Measurements from ENCODE around the gene SOX6.

Gene SOX6

GRCh38 chr11:16242806-16243205, 113.5 kb downstream of the SOX6 start:
- Histone ChIP-seq H2AFZ (ENCODE audit: low read length) (no peak overlapping the region), H3K4me2 (ENCODE audit: low read depth, low read length) (no peak overlapping the region), H3K4me3 (ENCODE audit: low read length) (no peak overlapping the region), H3K9me3 (replicated peaks; ENCODE audit: insufficient read depth, low read length) (no peaks in the 10 kb centered on the region), H3F3A (ENCODE audit: insufficient read depth, low read length) (no peaks in the 10 kb centered on the region), H4K20me1 (ENCODE audit: insufficient read depth, low read length) (no peaks in the 10 kb centered on the region), H3K9ac (ENCODE audit: low read length) (no peak overlapping the region), H3K36me3 (replicated peaks; ENCODE audit: insufficient read depth, low read length) (no peaks in the 10 kb centered on the region), H3K79me2 (ENCODE audit: low read length) (no peaks in the 10 kb centered on the region), H3K27ac (ENCODE audit: low read length) (no peak overlapping the region), H3K27me3 (replicated peaks; ENCODE audit: insufficient read depth, low read length) (no peaks in the 10 kb centered on the region), H3K9me2 (replicated peaks; ENCODE audit: insufficient read depth, low read length) (no peaks in the 10 kb centered on the region), H3K4me1 (ENCODE audit: low read length) (no peaks in the 10 kb centered on the region)
- DNase-seq: peak; percentile 23
- no peak for TF ChIP-seq EZH2phosphoT487 (IDR thresholded peaks at IDR 0.05; ENCODE audit: low read length)
- no peak for TF ChIP-seq EZH2 (optimal IDR thresholded peaks at IDR 0.05; ENCODE audit: low read depth, low read length)
- no peak for TF ChIP-seq CTCF (IDR thresholded peaks at IDR 0.05; ENCODE audit: low read length)

- Histone ChIP-seq H3K4me3 (ENCODE audit: low read length) (no peak overlapping the region), H3K4me1 (ENCODE audit: low read length) (no peaks in the 10 kb centered on the region), H3F3A (ENCODE audit: insufficient read depth, low read length) (no peaks in the 10 kb centered on the region), H3K79me2 (ENCODE audit: low read length) (no peaks in the 10 kb centered on the region), H3K36me3 (replicated peaks; ENCODE audit: insufficient read depth, low read length) (no peaks in the 10 kb centered on the region), H3K9me3 (replicated peaks; ENCODE audit: insufficient read depth, low read length) (no peaks in the 10 kb centered on the region), H3K27ac (ENCODE audit: low read length) (no peak overlapping the region), H3K9me2 (replicated peaks; ENCODE audit: insufficient read depth, low read length) (no peaks in the 10 kb centered on the region), H3K9ac (ENCODE audit: low read length) (no peak overlapping the region), H3K27me3 (replicated peaks; ENCODE audit: insufficient read depth, low read length) (no peaks in the 10 kb centered on the region), H4K20me1 (ENCODE audit: insufficient read depth, low read length) (no peaks in the 10 kb centered on the region), H2AFZ (ENCODE audit: low read length) (no peak overlapping the region), H3K4me2 (ENCODE audit: low read depth, low read length) (no peak overlapping the region)
- TF ChIP-seq CTCF (IDR thresholded peaks at IDR 0.05; ENCODE audit: low read length) (no peak), EZH2phosphoT487 (IDR thresholded peaks at IDR 0.05; ENCODE audit: low read length) (no peak), EZH2 (optimal IDR thresholded peaks at IDR 0.05; ENCODE audit: low read depth, low read length) (no peak)
- DNase-seq: no peak
These were observed 115.7 kb downstream of the SOX6 start for GRCh38 chr11:16240687-16241086.

GRCh38 chr11:16239141-16240105, 116.9 kb downstream of the SOX6 start:
- H3K27me3 ChIP-seq (replicated peaks; ENCODE audit: insufficient read depth, low read length): no peaks in the 10 kb centered on the region
- H3K9ac ChIP-seq (ENCODE audit: low read length): no peak overlapping the region
- H3F3A ChIP-seq (ENCODE audit: insufficient read depth, low read length): no peaks in the 10 kb centered on the region
- TF ChIP-seq CTCF (IDR thresholded peaks at IDR 0.05; ENCODE audit: low read length): no peak
- TF ChIP-seq EZH2phosphoT487 (IDR thresholded peaks at IDR 0.05; ENCODE audit: low read length): no peak
- no peak for TF ChIP-seq EZH2 (optimal IDR thresholded peaks at IDR 0.05; ENCODE audit: low read depth, low read length)
- no peaks in the 10 kb centered on the region for H3K36me3 ChIP-seq (replicated peaks; ENCODE audit: insufficient read depth, low read length)
- DNase-seq: no peak
- H2AFZ ChIP-seq (ENCODE audit: low read length): no peak overlapping the region
- no peaks in the 10 kb centered on the region for H4K20me1 ChIP-seq (ENCODE audit: insufficient read depth, low read length)
- H3K9me2 ChIP-seq (replicated peaks; ENCODE audit: insufficient read depth, low read length): no peaks in the 10 kb centered on the region
- no peaks in the 10 kb centered on the region for H3K9me3 ChIP-seq (replicated peaks; ENCODE audit: insufficient read depth, low read length)
- H3K79me2 ChIP-seq (ENCODE audit: low read length): no peaks in the 10 kb centered on the region
- no peak overlapping the region for H3K27ac ChIP-seq (ENCODE audit: low read length)
- H3K4me3 ChIP-seq (ENCODE audit: low read length): no peak overlapping the region
- H3K4me2 ChIP-seq (ENCODE audit: low read depth, low read length): no peak overlapping the region
- H3K4me1 ChIP-seq (ENCODE audit: low read length): no peaks in the 10 kb centered on the region

Measured in MM.1S (cell line).